Fibroblast of villous mesenchyme (primary cell): ENCODE measurements around the gene TAP2. TPM values are rescaled to one million over a fixed set of nuclear protein-coding genes. Genes with fewer than 3 reads are reported as not detected.
A peak's percentile ranks its signal among the peaks of the same experiment; 100 is the strongest.
"Not testable (repeated sequence)": the region's sequence is repeated elsewhere in the genome, so short reads cannot be mapped to it uniquely, and the experiment has no call there.

Source experiments
- DNase-seq: peaks from one replicate; pipeline ENCODE4 v3.0.0-alpha.2; 2010; ENCODE audit warnings: low read depth
- H3K4me3 ChIP-seq: 2 replicates; pipeline ENCODE4 v1.5.1; 2011; ENCODE audit warnings: low read depth, mild to moderate bottlenecking, low read length
- CTCF ChIP-seq: IDR thresholded peaks from 2 replicates; pipeline ENCODE4 v1.5.1; 2012; ENCODE audit warnings: low read depth, mild to moderate bottlenecking, low read length; ENCODE audit not compliant: insufficient read depth
- total RNA-seq: library from RNA; depleted of rRNA; stranded (reverse); fragments of >200 nt; gene quantifications from 2 replicates; pipeline ENCODE4 v1.2.3, GENCODE V29; 2012

The TAP2 gene
- total RNA-seq, 1 donor, result 33.7 TPM

GRCh38 chr6:32807020-32807580 lies 31.4 kb downstream of the TAP2 start:
- TF ChIP-seq CTCF, result no peak
- no peak for DNase-seq
- H3K4me3 ChIP-seq, result no peak overlapping the region

- H3K4me3 ChIP-seq, DNase-seq: not testable (repeated sequence)
Measured at GRCh38 chr6:32805404-32805803, 33.1 kb downstream of the TAP2 start.

- no peak overlapping the region for H3K4me3 ChIP-seq
- no peak for TF ChIP-seq CTCF
- DNase-seq, result no peak
Measured at GRCh38 chr6:32803416-32803815, 35.1 kb downstream of the TAP2 start.

- TF ChIP-seq CTCF, result no peak
- H3K4me3 ChIP-seq, result no peak overlapping the region
- no peak for DNase-seq
Measured at GRCh38 chr6:32799740-32800139, 38.8 kb downstream of the TAP2 start.

GRCh38 chr6:32799168-32799567 lies 39.4 kb downstream of the TAP2 start:
- DNase-seq, result no peak
- H3K4me3 ChIP-seq, result no peak overlapping the region
- no peak for TF ChIP-seq CTCF

- TF ChIP-seq CTCF, result peak; percentile 74
- peak overlapping the region; percentile 52 for H3K4me3 ChIP-seq
- DNase-seq, result peak; percentile 69
Measured at GRCh38 chr6:32796848-32797776, 41.4 kb downstream of the TAP2 start.

GRCh38 chr6:32794510-32794909 lies 44.0 kb downstream of the TAP2 start:
- DNase-seq, result no peak
- no peak overlapping the region for H3K4me3 ChIP-seq
- no peak for TF ChIP-seq CTCF
